DMS53 (cell line): ENCODE data around the gene LRRC73.
"Not testable (repeated sequence)": the region's sequence is repeated elsewhere in the genome, so short reads cannot be mapped to it uniquely, and the experiment has no call there.

Experiments used
- DNase-seq: peaks from one replicate; lab custom pipeline; 2025; lab: John Stamatoyannopoulos, UW

The LRRC73 gene

GRCh38 chr6:43492673-43493072 is 17.5 kb downstream of the LRRC73 start:
- DNase-seq: no peak

GRCh38 chr6:43491750-43492661 is 18.1 kb downstream of the LRRC73 start:
- peak; percentile 60 for DNase-seq

- DNase-seq: no peak
Measured at GRCh38 chr6:43490523-43490939, 19.6 kb downstream of the LRRC73 start.

GRCh38 chr6:43489277-43490072 is 20.7 kb downstream of the LRRC73 start:
- no peak for DNase-seq

GRCh38 chr6:43488667-43489276 is 21.4 kb downstream of the LRRC73 start:
- DNase-seq: no peak

- no peak for DNase-seq
Measured at GRCh38 chr6:43481591-43482236, 28.4 kb downstream of the LRRC73 start.

- DNase-seq: no peak
Measured at GRCh38 chr6:43481075-43481474, 29.1 kb downstream of the LRRC73 start.

GRCh38 chr6:43478008-43478372 is 32.2 kb downstream of the LRRC73 start:
- no peak for DNase-seq

GRCh38 chr6:43477235-43478007 is 32.7 kb downstream of the LRRC73 start, which contains the start of gene TJAP1:
Gene TJAP1 (plus strand): TSS chr6:43477570. CDS start chr6:43499002, 21,432 bp downstream.
- peak; percentile 93 for DNase-seq

- DNase-seq: peak; percentile 43
Measured at GRCh38 chr6:43476746-43477145, 33.4 kb downstream of the LRRC73 start.

GRCh38 chr6:43475516-43475915 is 34.6 kb downstream of the LRRC73 start:
- DNase-seq: no peak

GRCh38 chr6:43472515-43472914 is 37.6 kb downstream of the LRRC73 start:
- no peak for DNase-seq

GRCh38 chr6:43471399-43471798 is 38.7 kb downstream of the LRRC73 start:
- DNase-seq: peak; percentile 18

GRCh38 chr6:43469947-43470346 is 40.2 kb downstream of the LRRC73 start:
- DNase-seq: no peak

- no peak for DNase-seq
Measured at GRCh38 chr6:43468748-43469681, 41.1 kb downstream of the LRRC73 start.

GRCh38 chr6:43468240-43468639 is 41.9 kb downstream of the LRRC73 start:
- DNase-seq: no peak

GRCh38 chr6:43467752-43468151 is 42.4 kb downstream of the LRRC73 start:
- DNase-seq: no peak

GRCh38 chr6:43467265-43467664 is 42.9 kb downstream of the LRRC73 start:
- not testable (repeated sequence) for DNase-seq

GRCh38 chr6:43465948-43466347 is 44.2 kb downstream of the LRRC73 start:
- no peak for DNase-seq

- DNase-seq: no peak
Measured at GRCh38 chr6:43464337-43464736, 45.8 kb downstream of the LRRC73 start.
